OCI-LY7 (cell line): ENCODE results near the gene ZCCHC14.

ENCODE experiments used
- EZH2phosphoT487 ChIP-seq: fragments of 200-600 bp; sonication (generic); IDR thresholded peaks from 2 replicates; pipeline ENCODE4 v1.6.1; 2018; ENCODE audit warnings: low read depth, borderline replicate concordance, mild to moderate bottlenecking, mixed run types, antibody characterized with exemption, low read length, moderate library complexity, mixed read lengths
- TF ChIP-seq, protein P1 (sequence below): fragments of 200-600 bp; sonication (generic); conservative IDR thresholded peaks from 2 replicates; pipeline ENCODE4 v1.5.1; 2014; ENCODE audit warnings: mild to moderate bottlenecking, antibody characterized with exemption, low read length, moderate library complexity, mixed read lengths

DNA sequence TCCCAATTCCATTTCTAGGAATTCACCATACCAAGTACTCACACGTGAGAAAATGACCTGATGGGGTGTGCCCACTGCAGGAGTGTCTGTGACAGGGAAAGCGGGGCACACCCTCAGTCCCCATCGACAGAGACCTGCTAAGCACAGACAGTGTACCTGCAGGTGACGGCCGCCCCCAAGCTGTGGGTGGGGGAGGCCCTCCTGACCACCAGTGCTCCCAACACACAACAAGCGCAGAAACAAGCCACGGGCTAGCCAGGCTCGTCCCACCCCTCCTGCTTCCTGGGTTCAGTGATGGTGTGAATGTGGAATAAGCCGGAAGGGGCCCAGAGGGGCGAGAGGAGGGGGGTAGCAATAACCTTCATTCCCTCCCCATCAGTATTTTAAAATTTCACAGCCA is 31.9 kb downstream of the ZCCHC14 start:
- TF ChIP-seq, protein P1, sequence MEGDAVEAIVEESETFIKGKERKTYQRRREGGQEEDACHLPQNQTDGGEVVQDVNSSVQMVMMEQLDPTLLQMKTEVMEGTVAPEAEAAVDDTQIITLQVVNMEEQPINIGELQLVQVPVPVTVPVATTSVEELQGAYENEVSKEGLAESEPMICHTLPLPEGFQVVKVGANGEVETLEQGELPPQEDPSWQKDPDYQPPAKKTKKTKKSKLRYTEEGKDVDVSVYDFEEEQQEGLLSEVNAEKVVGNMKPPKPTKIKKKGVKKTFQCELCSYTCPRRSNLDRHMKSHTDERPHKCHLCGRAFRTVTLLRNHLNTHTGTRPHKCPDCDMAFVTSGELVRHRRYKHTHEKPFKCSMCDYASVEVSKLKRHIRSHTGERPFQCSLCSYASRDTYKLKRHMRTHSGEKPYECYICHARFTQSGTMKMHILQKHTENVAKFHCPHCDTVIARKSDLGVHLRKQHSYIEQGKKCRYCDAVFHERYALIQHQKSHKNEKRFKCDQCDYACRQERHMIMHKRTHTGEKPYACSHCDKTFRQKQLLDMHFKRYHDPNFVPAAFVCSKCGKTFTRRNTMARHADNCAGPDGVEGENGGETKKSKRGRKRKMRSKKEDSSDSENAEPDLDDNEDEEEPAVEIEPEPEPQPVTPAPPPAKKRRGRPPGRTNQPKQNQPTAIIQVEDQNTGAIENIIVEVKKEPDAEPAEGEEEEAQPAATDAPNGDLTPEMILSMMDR = no peak
- no peak for TF ChIP-seq EZH2phosphoT487
